SK-N-SH (cell line): Measurements from ENCODE around the gene CDCA3.
"Not testable (repeated sequence)": the region's sequence is repeated elsewhere in the genome, so short reads cannot be mapped to it uniquely, and the experiment has no call there.

Source experiments
- CTCF ChIP-seq: fragments of 200-600 bp; sonication (generic); IDR thresholded peaks from 2 replicates; pipeline ENCODE4 v1.6.1; 2017; ENCODE audit warnings: antibody characterized with exemption, mild to moderate bottlenecking, moderate library complexity
- EP300 ChIP-seq, 2 experiments: IDR thresholded peaks; 2 replicates each; pipeline versions ENCODE4 v1.4.0 to v1.6.1; 2012; ENCODE audit warnings: borderline replicate concordance in 1 of 2, low read depth in 1 of 2, low read length in 1 of 2
- FOSL2 ChIP-seq: IDR thresholded peaks from 2 replicates; pipeline ENCODE4 v1.4.0; 2012; ENCODE audit warnings: low read depth, mild to moderate bottlenecking, moderate library complexity, borderline replicate concordance
- JUND ChIP-seq: IDR thresholded peaks from 2 replicates; pipeline ENCODE4 v1.4.0; 2012
- MAX ChIP-seq: IDR thresholded peaks from 2 replicates; pipeline ENCODE4 v1.4.0; 2012; ENCODE audit warnings: low read depth
- PBX3 ChIP-seq: IDR thresholded peaks from 2 replicates; pipeline ENCODE4; 2012
- POLR2AphosphoS5 ChIP-seq: IDR thresholded peaks from 2 replicates; pipeline ENCODE4 v1.6.1; 2012; ENCODE audit warnings: low read depth, low read length
- RAD21 ChIP-seq: IDR thresholded peaks from 2 replicates; pipeline ENCODE4 v1.6.1; 2012; ENCODE audit warnings: mild to moderate bottlenecking, low read length
- REST ChIP-seq: IDR thresholded peaks from 2 replicates; pipeline ENCODE4 v1.6.1; 2012; ENCODE audit warnings: mild to moderate bottlenecking, low read depth, low read length, moderate library complexity
- RFX5 ChIP-seq: IDR thresholded peaks from 2 replicates; pipeline ENCODE4 v1.6.1; 2012; ENCODE audit warnings: mild to moderate bottlenecking, improper control_type of control experiment, low read length
- RXRA ChIP-seq: IDR thresholded peaks from 2 replicates; pipeline ENCODE4 v1.4.0; 2012; ENCODE audit warnings: low read depth, mild to moderate bottlenecking, borderline replicate concordance
- TCF12 ChIP-seq: IDR thresholded peaks from 2 replicates; pipeline ENCODE4 v1.4.0; 2012
- USF2 ChIP-seq: fragments of 150-350 bp; IDR thresholded peaks from 2 replicates; pipeline ENCODE4 v1.6.1; 2017; ENCODE audit warnings: antibody characterized with exemption, low read length, low read depth, borderline replicate concordance
- ZBTB33 ChIP-seq: IDR thresholded peaks from 2 replicates; pipeline ENCODE4 v1.4.0; 2012; ENCODE audit warnings: low read depth, borderline replicate concordance

GRCh38 chr12:6870304-6870703 is 19.2 kb upstream of the CDCA3 start:
- not testable (repeated sequence) for TF ChIP-seq FOSL2; CTCF; PBX3; MAX; REST; EP300 (IDR thresholded peaks at IDR 0.05; ENCODE audit: borderline replicate concordance in 1 of 2, low read depth in 1 of 2, low read length in 1 of 2); POLR2AphosphoS5; ZBTB33; USF2; TCF12; RFX5; RAD21; JUND; RXRA
